ENCODE results near the gene RAB39B. TPM values are rescaled to one million over a fixed set of nuclear protein-coding genes. Genes with fewer than 3 reads are reported as not detected.
"Not testable (repeated sequence)": the region's sequence is repeated elsewhere in the genome, so short reads cannot be mapped to it uniquely, and the experiment has no call there.

The RAB39B gene
- total RNA-seq, 1 donor from 2014 or later, result 8.1 TPM

DNA sequence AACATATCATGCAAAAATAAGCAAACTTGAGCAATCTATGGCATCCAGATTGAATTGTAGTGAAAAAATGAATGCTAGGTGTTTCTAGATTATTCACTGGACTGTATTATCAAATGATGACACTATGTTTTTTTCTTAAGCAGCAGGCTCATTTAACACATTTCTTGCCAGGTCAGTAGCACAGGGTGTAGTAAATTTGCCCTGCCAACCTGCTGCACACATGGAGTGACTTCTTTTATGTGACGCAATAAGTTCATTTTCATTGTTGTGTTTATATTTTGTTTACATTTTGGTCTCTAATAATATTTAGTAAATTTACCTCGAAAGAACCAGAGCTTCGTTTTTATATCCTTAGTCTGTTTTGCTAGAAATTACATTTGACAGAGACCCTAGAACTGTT is 38.5 kb downstream of the RAB39B start:
- ATAC-seq (ENCODE audit: low read depth) (no peak), DNase-seq (no peak)
- ChIA-PET CTCF (no interaction called here), POLR2A (no interaction called here)
- Mint-ChIP-seq H3K27ac (no peak overlapping the region), H3K9me3 (no peaks in the 10 kb centered on the region), H3K27me3 (no peaks in the 10 kb centered on the region), H3K4me3 (no peak overlapping the region), H3K36me3 (ENCODE audit: low read depth) (peaks cover 56% of the 10 kb centered on the region), H3K4me1 (no peaks in the 10 kb centered on the region)
- intact Hi-C loops (cut with micrococcal nuclease), result no loop called here
- TF ChIP-seq, protein P1, sequence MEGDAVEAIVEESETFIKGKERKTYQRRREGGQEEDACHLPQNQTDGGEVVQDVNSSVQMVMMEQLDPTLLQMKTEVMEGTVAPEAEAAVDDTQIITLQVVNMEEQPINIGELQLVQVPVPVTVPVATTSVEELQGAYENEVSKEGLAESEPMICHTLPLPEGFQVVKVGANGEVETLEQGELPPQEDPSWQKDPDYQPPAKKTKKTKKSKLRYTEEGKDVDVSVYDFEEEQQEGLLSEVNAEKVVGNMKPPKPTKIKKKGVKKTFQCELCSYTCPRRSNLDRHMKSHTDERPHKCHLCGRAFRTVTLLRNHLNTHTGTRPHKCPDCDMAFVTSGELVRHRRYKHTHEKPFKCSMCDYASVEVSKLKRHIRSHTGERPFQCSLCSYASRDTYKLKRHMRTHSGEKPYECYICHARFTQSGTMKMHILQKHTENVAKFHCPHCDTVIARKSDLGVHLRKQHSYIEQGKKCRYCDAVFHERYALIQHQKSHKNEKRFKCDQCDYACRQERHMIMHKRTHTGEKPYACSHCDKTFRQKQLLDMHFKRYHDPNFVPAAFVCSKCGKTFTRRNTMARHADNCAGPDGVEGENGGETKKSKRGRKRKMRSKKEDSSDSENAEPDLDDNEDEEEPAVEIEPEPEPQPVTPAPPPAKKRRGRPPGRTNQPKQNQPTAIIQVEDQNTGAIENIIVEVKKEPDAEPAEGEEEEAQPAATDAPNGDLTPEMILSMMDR (IDR thresholded peaks at IDR 0.05), result no peak

DNA sequence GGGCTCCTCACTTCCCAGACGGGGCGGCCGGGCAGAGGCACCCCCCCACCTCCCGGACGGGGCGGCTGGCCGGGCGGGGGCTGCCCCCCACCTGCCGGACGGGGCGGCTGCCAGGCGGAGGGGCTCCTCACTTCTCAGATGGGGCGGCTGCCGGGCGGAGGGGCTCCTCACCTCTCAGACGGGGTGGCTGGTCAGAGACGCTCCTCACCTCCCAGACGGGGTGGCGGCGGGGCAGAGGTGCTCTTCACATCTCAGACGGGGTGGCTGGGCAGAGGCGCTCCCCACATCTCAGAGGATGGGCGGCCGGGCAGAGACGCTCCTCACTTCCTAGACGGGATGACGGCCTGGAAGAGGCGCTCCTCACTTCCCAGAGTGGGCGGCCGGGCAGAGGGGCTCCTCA is 40.5 kb downstream of the RAB39B start:
- H3K9me3 Mint-ChIP-seq; H3K27me3 Mint-ChIP-seq; ATAC-seq (ENCODE audit: low read depth); intact Hi-C loops (cut with micrococcal nuclease); H3K4me1 Mint-ChIP-seq; POLR2A ChIA-PET; DNase-seq; H3K4me3 Mint-ChIP-seq; CTCF ChIA-PET; H3K27ac Mint-ChIP-seq: not testable (repeated sequence)
- peaks cover 45% of the 10 kb centered on the region for H3K36me3 Mint-ChIP-seq (ENCODE audit: low read depth)

DNA sequence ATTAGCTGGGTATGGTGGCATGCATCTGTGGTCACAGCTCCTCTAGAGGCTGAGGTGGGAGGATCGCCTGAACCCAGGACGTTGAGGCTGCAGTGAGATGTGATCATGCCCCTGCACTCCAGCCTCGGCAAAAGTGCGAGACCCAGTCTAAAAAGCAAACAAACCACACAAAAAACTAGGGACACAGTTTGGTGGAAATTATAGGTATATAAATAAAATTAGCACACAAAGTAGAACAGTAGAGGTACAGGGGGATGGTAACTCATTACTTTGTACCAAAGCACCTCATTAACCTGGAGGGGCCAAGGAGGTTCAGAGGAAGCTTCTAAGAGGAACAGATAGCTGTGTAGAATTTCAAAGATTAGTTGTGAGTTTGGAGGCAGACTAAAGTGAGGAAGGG is 42.9 kb downstream of the RAB39B start:
- peaks cover 31% of the 10 kb centered on the region for H3K36me3 Mint-ChIP-seq (ENCODE audit: low read depth)
- no peak overlapping the region for H3K27ac Mint-ChIP-seq
- CTCF ChIA-PET, result no interaction called here
- DNase-seq, result no peak
- no peak overlapping the region for H3K4me3 Mint-ChIP-seq
- no peak for ATAC-seq (ENCODE audit: low read depth)
- intact Hi-C loops (cut with micrococcal nuclease), result no loop called here
- H3K27me3 Mint-ChIP-seq, result no peaks in the 10 kb centered on the region
- no peaks in the 10 kb centered on the region for H3K9me3 Mint-ChIP-seq
- POLR2A ChIA-PET, result no interaction called here
- TF ChIP-seq, protein P1 (IDR thresholded peaks at IDR 0.05), result no peak
- peaks cover 18% of the 10 kb centered on the region for H3K4me1 Mint-ChIP-seq

DNA sequence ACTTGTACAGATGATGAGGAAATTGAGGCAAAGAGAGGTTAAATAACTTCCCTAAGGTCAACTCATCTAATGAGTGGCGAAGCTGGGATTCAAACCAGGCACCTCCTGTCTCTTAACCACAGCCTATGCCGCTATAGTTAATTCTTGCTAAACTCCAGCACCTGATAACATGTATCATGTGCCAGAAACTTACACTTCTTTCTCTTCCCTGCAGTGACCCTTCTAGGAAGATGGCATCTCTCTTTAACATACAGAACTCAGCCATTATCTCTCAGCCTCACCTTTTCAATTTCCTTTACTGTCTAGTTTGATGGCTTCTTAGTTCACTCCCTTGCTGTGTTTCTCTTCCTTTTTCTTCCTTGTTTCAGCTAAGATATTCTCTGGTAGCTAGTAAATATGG is 45.5 kb downstream of the RAB39B start:
- TF ChIP-seq, protein P1 (IDR thresholded peaks at IDR 0.05), result no peak
- Mint-ChIP-seq H3K4me1 (peaks cover 18% of the 10 kb centered on the region), H3K9me3 (no peaks in the 10 kb centered on the region), H3K36me3 (ENCODE audit: low read depth) (peaks cover 17% of the 10 kb centered on the region), H3K27me3 (no peaks in the 10 kb centered on the region), H3K4me3 (no peak overlapping the region), H3K27ac (no peak overlapping the region)
- ATAC-seq (ENCODE audit: low read depth), result no peak
- DNase-seq, result no peak
- ChIA-PET POLR2A (no interaction called here), CTCF (no interaction called here)
- intact Hi-C loops (cut with micrococcal nuclease), result loop anchor here (5.0 kb wide), 3 partner anchors 126 to 394 kb away; partner anchors contain the start of genes SPRY3 and TMLHE

DNA sequence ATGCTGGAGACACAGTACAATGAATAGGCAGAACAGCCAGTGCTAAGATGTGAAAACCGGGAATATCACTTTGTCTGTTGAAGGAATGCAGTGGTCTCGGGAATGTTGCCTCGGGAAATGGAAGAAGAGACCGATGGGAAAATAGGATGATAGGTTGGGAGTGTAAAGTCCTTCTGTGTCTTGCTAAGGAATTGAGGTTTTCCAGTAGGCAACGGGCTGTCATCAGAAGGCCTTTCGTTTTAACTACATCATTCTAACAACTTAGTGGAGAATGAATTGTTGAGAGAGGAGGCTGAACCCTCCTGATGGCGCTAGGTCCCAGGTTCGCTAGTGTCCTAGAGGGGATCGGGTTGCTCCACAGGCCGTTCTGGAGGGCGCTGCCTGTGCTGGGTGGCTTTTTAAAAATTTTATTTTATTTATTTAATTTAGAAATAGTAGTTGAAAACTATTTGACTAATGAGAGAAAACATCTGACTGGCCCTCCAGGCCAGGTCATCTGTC is 47.3 kb downstream of the RAB39B start:
- POLR2A ChIA-PET, result interaction anchor here (0.7 to 2.4 kb wide), 4 partner anchors 47 to 395 kb away, joined by 3 to 7 read pairs (median 6); partner anchors contain the start of genes BRCC3, RAB39B, SPRY3 and TMLHE
- H3K4me3 Mint-ChIP-seq, result peak overlapping the region; percentile 90
- DNase-seq, result no peak
- H3K36me3 Mint-ChIP-seq (ENCODE audit: low read depth), result peaks cover 11% of the 10 kb centered on the region
- TF ChIP-seq, protein P1 (IDR thresholded peaks at IDR 0.05), result no peak
- intact Hi-C loops (cut with micrococcal nuclease), result loop anchor here (1.0 to 5.0 kb wide), 6 partner anchors 47 to 395 kb away; partner anchors contain the start of genes FUNDC2, RAB39B, SPRY3 and TMLHE
- H3K9me3 Mint-ChIP-seq, result no peaks in the 10 kb centered on the region
- peak overlapping the region; percentile 91 for H3K27ac Mint-ChIP-seq
- H3K27me3 Mint-ChIP-seq, result no peaks in the 10 kb centered on the region
- CTCF ChIA-PET, result interaction anchor here (0.6 to 1.9 kb wide), 5 partner anchors 12 to 299 kb away, joined by 3 to 8 read pairs (median 3); no protein-coding TSS in a partner anchor
- no peak for ATAC-seq (ENCODE audit: low read depth)
- peaks cover 18% of the 10 kb centered on the region for H3K4me1 Mint-ChIP-seq

Measured in activated B cell treated with CpG ODN at 0.5 μM for 24 hours (primary cell).